ENCODE data around the gene RALGPS1. TPM values are rescaled to one million over a fixed set of nuclear protein-coding genes. Genes with fewer than 3 reads are reported as not detected.

The RALGPS1 gene
- total RNA-seq, 1 experiment from 2014 or later = 28.5 TPM

DNA sequence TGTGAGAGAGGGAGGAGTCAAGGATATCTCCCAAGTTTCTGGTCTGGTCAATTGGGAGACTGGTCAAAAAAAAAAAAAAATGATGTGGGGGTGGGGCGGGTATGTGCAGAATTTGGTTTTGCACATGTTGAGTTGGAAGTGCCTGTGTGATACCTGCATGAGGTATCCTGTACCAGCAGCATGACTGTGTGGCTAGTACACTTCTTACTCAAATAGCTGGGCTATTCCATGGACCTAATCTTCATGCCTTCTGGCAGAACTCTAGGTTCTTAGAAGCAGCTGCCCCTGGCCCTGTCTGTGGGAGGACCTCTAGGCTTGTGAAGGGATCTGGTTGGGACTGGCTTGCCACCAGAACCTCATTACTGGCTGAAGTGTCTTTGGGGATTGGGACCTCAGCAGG is 93.5 kb downstream of the RALGPS1 start:
- Mint-ChIP-seq H3K27ac (no peak overlapping the region), H3K27me3 (ENCODE audit: low read depth) (no peaks in the 10 kb centered on the region; the same call in 1 of the 2 replicates), H3K4me3 (no peak overlapping the region), H3K36me3 (no peaks in the 10 kb centered on the region), H3K9me3 (no peaks in the 10 kb centered on the region), H3K4me1 (no peaks in the 10 kb centered on the region)
- ChIA-PET CTCF (interaction anchor here (1.2 kb wide), 1 partner anchor 191 kb away, joined by 3 read pairs; no protein-coding TSS in a partner anchor), POLR2A (no interaction called here)
- DNase-seq (ENCODE audit: low spot score) (no peak), ATAC-seq (no peak)
- no peak for TF ChIP-seq JAZF1 (CRISPR knock-in tag; IDR thresholded peaks at IDR 0.05)
- no peak for TF ChIP-seq ZNF263 (CRISPR knock-in tag; IDR thresholded peaks at IDR 0.05; ENCODE audit: low read depth)
- TF ChIP-seq ZNF232 (CRISPR knock-in tag; IDR thresholded peaks at IDR 0.05) = no peak
- TF ChIP-seq FOXK1 (CRISPR knock-in tag; IDR thresholded peaks at IDR 0.05) = no peak
- no peak for TF ChIP-seq MXD4 (CRISPR knock-in tag; IDR thresholded peaks at IDR 0.05; ENCODE audit: borderline replicate concordance)
- TF ChIP-seq ZNF121 (CRISPR knock-in tag; IDR thresholded peaks at IDR 0.05) = no peak
- no peak for TF ChIP-seq JUN (CRISPR knock-in tag; IDR thresholded peaks at IDR 0.05)
- TF ChIP-seq ETV6 (CRISPR knock-in tag; IDR thresholded peaks at IDR 0.05) = no peak
- TF ChIP-seq ZNF423 (CRISPR knock-in tag; IDR thresholded peaks at IDR 0.05) = no peak
- TF ChIP-seq, protein P1, sequence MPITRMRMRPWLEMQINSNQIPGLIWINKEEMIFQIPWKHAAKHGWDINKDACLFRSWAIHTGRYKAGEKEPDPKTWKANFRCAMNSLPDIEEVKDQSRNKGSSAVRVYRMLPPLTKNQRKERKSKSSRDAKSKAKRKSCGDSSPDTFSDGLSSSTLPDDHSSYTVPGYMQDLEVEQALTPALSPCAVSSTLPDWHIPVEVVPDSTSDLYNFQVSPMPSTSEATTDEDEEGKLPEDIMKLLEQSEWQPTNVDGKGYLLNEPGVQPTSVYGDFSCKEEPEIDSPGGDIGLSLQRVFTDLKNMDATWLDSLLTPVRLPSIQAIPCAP (CRISPR knock-in tag; IDR thresholded peaks at IDR 0.05) = no peak
- no peak for TF ChIP-seq PRRX2 (CRISPR knock-in tag; IDR thresholded peaks at IDR 0.05)
- TF ChIP-seq, protein P2, sequence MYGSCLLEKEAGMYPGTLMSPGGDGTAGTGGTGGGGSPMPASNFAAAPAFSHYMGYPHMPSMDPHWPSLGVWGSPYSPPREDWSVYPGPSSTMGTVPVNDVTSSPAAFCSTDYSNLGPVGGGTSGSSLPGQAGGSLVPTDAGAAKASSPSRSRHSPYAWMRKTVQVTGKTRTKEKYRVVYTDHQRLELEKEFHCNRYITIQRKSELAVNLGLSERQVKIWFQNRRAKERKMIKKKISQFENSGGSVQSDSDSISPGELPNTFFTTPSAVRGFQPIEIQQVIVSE (CRISPR knock-in tag; IDR thresholded peaks at IDR 0.05; ENCODE audit: borderline replicate concordance) = no peak
- TF ChIP-seq NFATC4 (CRISPR knock-in tag; IDR thresholded peaks at IDR 0.05) = no peak
- TF ChIP-seq, protein P3, sequence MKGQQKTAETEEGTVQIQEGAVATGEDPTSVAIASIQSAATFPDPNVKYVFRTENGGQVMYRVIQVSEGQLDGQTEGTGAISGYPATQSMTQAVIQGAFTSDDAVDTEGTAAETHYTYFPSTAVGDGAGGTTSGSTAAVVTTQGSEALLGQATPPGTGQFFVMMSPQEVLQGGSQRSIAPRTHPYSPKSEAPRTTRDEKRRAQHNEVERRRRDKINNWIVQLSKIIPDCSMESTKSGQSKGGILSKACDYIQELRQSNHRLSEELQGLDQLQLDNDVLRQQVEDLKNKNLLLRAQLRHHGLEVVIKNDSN (CRISPR knock-in tag; IDR thresholded peaks at IDR 0.05) = no peak

DNA sequence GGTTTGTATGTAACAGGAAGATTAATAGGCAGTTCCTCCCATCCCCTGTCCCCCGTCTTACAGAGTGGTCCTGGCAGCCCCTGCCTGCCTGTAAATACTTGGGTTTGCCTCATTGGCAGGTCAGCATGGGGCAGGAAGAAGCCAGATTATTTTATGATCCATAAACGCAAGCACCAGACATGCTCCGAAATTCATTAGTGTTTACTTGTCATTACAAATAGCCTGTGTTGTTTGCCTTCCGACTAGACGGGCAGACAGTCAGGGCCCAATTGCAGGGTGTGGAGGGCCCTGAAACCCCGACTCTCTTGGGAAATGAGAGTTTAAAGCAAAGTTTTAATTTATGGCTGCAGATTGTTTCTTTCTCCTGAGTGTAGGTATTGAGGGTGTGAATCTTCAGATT is 97.2 kb downstream of the RALGPS1 start:
- ChIA-PET CTCF (no interaction called here), POLR2A (no interaction called here)
- Mint-ChIP-seq H3K36me3 (no peaks in the 10 kb centered on the region), H3K27ac (no peak overlapping the region), H3K4me3 (no peak overlapping the region), H3K4me1 (peaks cover 7% of the 10 kb centered on the region), H3K9me3 (no peaks in the 10 kb centered on the region), H3K27me3 (ENCODE audit: low read depth) (no peaks in the 10 kb centered on the region; the same call in 1 of the 2 replicates)
- ATAC-seq (no peak), DNase-seq (ENCODE audit: low spot score) (no peak)
- TF ChIP-seq NR2C2 (CRISPR knock-in tag; IDR thresholded peaks at IDR 0.05) (no peak), GABPB1 (CRISPR knock-in tag; IDR thresholded peaks at IDR 0.05) (no peak), NFATC4 (CRISPR knock-in tag; IDR thresholded peaks at IDR 0.05) (no peak), SMAD4 (CRISPR knock-in tag; IDR thresholded peaks at IDR 0.05) (no peak), NFYB (CRISPR knock-in tag; conservative IDR thresholded peaks at IDR 0.05; ENCODE audit: low read depth) (no peak), ELF4 (CRISPR knock-in tag; IDR thresholded peaks at IDR 0.05; ENCODE audit: low read depth) (no peak), TCF7 (CRISPR knock-in tag; IDR thresholded peaks at IDR 0.05; ENCODE audit: low read depth) (no peak), ZNF121 (CRISPR knock-in tag; IDR thresholded peaks at IDR 0.05) (no peak), JAZF1 (CRISPR knock-in tag; IDR thresholded peaks at IDR 0.05) (no peak)
- TF ChIP-seq, protein P4, sequence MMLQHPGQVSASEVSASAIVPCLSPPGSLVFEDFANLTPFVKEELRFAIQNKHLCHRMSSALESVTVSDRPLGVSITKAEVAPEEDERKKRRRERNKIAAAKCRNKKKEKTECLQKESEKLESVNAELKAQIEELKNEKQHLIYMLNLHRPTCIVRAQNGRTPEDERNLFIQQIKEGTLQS (CRISPR knock-in tag; conservative IDR thresholded peaks at IDR 0.05) = no peak
- TF ChIP-seq, protein P5, sequence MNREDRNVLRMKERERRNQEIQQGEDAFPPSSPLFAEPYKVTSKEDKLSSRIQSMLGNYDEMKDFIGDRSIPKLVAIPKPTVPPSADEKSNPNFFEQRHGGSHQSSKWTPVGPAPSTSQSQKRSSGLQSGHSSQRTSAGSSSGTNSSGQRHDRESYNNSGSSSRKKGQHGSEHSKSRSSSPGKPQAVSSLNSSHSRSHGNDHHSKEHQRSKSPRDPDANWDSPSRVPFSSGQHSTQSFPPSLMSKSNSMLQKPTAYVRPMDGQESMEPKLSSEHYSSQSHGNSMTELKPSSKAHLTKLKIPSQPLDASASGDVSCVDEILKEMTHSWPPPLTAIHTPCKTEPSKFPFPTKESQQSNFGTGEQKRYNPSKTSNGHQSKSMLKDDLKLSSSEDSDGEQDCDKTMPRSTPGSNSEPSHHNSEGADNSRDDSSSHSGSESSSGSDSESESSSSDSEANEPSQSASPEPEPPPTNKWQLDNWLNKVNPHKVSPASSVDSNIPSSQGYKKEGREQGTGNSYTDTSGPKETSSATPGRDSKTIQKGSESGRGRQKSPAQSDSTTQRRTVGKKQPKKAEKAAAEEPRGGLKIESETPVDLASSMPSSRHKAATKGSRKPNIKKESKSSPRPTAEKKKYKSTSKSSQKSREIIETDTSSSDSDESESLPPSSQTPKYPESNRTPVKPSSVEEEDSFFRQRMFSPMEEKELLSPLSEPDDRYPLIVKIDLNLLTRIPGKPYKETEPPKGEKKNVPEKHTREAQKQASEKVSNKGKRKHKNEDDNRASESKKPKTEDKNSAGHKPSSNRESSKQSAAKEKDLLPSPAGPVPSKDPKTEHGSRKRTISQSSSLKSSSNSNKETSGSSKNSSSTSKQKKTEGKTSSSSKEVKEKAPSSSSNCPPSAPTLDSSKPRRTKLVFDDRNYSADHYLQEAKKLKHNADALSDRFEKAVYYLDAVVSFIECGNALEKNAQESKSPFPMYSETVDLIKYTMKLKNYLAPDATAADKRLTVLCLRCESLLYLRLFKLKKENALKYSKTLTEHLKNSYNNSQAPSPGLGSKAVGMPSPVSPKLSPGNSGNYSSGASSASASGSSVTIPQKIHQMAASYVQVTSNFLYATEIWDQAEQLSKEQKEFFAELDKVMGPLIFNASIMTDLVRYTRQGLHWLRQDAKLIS (CRISPR knock-in tag; IDR thresholded peaks at IDR 0.05; ENCODE audit: borderline replicate concordance) = no peak
- TF ChIP-seq, protein P3 (CRISPR knock-in tag; IDR thresholded peaks at IDR 0.05) = no peak
- TF ChIP-seq, protein P6, sequence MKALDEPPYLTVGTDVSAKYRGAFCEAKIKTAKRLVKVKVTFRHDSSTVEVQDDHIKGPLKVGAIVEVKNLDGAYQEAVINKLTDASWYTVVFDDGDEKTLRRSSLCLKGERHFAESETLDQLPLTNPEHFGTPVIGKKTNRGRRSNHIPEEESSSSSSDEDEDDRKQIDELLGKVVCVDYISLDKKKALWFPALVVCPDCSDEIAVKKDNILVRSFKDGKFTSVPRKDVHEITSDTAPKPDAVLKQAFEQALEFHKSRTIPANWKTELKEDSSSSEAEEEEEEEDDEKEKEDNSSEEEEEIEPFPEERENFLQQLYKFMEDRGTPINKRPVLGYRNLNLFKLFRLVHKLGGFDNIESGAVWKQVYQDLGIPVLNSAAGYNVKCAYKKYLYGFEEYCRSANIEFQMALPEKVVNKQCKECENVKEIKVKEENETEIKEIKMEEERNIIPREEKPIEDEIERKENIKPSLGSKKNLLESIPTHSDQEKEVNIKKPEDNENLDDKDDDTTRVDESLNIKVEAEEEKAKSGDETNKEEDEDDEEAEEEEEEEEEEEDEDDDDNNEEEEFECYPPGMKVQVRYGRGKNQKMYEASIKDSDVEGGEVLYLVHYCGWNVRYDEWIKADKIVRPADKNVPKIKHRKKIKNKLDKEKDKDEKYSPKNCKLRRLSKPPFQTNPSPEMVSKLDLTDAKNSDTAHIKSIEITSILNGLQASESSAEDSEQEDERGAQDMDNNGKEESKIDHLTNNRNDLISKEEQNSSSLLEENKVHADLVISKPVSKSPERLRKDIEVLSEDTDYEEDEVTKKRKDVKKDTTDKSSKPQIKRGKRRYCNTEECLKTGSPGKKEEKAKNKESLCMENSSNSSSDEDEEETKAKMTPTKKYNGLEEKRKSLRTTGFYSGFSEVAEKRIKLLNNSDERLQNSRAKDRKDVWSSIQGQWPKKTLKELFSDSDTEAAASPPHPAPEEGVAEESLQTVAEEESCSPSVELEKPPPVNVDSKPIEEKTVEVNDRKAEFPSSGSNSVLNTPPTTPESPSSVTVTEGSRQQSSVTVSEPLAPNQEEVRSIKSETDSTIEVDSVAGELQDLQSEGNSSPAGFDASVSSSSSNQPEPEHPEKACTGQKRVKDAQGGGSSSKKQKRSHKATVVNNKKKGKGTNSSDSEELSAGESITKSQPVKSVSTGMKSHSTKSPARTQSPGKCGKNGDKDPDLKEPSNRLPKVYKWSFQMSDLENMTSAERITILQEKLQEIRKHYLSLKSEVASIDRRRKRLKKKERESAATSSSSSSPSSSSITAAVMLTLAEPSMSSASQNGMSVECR (CRISPR knock-in tag; IDR thresholded peaks at IDR 0.05; ENCODE audit: borderline replicate concordance) = no peak
- TF ChIP-seq, protein P7, sequence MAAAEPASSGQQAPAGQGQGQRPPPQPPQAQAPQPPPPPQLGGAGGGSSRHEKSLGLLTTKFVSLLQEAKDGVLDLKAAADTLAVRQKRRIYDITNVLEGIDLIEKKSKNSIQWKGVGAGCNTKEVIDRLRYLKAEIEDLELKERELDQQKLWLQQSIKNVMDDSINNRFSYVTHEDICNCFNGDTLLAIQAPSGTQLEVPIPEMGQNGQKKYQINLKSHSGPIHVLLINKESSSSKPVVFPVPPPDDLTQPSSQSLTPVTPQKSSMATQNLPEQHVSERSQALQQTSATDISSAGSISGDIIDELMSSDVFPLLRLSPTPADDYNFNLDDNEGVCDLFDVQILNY (CRISPR knock-in tag; IDR thresholded peaks at IDR 0.05) = no peak
